Body of pancreas (tissue), 4 donors: ENCODE results near the gene TMEM240.

Experiments used
- CTCF ChIP-seq, 7 experiments: fragments of 450-650 bp in 4 of 7; fragments of 200-600 bp in 3 of 7; sonication (generic) in 3 of 7; IDR thresholded peaks; one replicate each; pipeline ENCODE4 v1.5.1; 2016 to 2019; ENCODE audit warnings: antibody characterized with exemption in 7 of 7
- POLR2A ChIP-seq, 3 donors: fragments of 450-650 bp; IDR thresholded peaks; one replicate each; pipeline ENCODE4 v1.6.1; 2016; ENCODE audit warnings: antibody characterized with exemption in 3 of 3, mild to moderate bottlenecking in 2 of 3

GRCh38 chr1:1573843-1574720, 33.7 kb upstream of the TMEM240 start:
- TF ChIP-seq POLR2A (IDR thresholded peaks at IDR 0.05) (no peak), CTCF (IDR thresholded peaks at IDR 0.05) (peak in 2 of 7 experiments; percentile 14 to 17)
